Thyroid gland (tissue), 4 donors: ENCODE results near the gene MED16.

Experiments used
- POLR2A ChIP-seq, 2 donors: fragments of 450-650 bp; IDR thresholded peaks; one replicate each; pipeline ENCODE4 v1.6.1; 2017; ENCODE audit warnings: antibody characterized with exemption in 2 of 2, mild to moderate bottlenecking in 2 of 2, moderate library complexity in 1 of 2
- TF ChIP-seq, protein P1 (sequence below), 6 experiments: fragments of 200-600 bp in 3 of 6; fragments of 450-650 bp in 3 of 6; sonication (generic) in 3 of 6; IDR thresholded peaks; one replicate each; pipeline ENCODE4 v1.5.1; 2016 to 2019; ENCODE audit warnings: antibody characterized with exemption in 6 of 6, mild to moderate bottlenecking in 2 of 6, inconsistent platforms in 1 of 6, moderate library complexity in 1 of 6

DNA sequence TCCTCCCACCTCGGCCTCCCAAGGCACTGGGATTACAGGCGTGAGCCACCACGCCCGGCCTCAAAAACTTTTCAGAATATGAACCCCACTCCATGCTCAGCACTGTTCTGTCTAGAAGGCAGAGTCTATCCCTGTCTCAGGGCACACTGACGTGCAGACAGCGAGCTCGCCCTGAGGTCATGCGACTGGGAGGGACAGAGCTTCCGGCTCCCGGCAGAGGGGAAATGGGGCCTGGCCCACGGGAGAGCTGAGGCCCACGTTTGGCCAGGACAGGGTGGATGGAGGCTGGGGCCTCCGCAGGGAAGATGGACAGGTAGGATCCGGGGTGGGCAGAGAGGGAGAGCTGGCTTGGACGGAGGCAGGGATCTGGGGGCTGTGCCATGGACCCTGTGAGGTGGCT is 68.1 kb downstream of the MED16 start:
- TF ChIP-seq, protein P1, sequence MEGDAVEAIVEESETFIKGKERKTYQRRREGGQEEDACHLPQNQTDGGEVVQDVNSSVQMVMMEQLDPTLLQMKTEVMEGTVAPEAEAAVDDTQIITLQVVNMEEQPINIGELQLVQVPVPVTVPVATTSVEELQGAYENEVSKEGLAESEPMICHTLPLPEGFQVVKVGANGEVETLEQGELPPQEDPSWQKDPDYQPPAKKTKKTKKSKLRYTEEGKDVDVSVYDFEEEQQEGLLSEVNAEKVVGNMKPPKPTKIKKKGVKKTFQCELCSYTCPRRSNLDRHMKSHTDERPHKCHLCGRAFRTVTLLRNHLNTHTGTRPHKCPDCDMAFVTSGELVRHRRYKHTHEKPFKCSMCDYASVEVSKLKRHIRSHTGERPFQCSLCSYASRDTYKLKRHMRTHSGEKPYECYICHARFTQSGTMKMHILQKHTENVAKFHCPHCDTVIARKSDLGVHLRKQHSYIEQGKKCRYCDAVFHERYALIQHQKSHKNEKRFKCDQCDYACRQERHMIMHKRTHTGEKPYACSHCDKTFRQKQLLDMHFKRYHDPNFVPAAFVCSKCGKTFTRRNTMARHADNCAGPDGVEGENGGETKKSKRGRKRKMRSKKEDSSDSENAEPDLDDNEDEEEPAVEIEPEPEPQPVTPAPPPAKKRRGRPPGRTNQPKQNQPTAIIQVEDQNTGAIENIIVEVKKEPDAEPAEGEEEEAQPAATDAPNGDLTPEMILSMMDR (IDR thresholded peaks at IDR 0.05), result no peak
- no peak for TF ChIP-seq POLR2A (IDR thresholded peaks at IDR 0.05)
